Measurements from ENCODE around the gene CMSS1.

CMSS1 gene

GRCh38 chr3:100141586-100141985 is 323.9 kb downstream of the CMSS1 start:
- TF ChIP-seq POLR2AphosphoS5 (IDR thresholded peaks at IDR 0.05; ENCODE audit: low read depth, low read length) (no peak), SIN3A (IDR thresholded peaks at IDR 0.05; ENCODE audit: borderline replicate concordance, insufficient read depth, low read length) (no peak), REST (IDR thresholded peaks at IDR 0.05; ENCODE audit: insufficient read depth in 1 of 2, low read depth in 2 of 2, low read length in 2 of 2) (no peak), TAF1 (IDR thresholded peaks at IDR 0.05; ENCODE audit: borderline replicate concordance, insufficient read depth, low read length) (no peak), FOXP2 (optimal IDR thresholded peaks at IDR 0.05; ENCODE audit: borderline replicate concordance, extremely low read depth, extremely low read length, insufficient read depth) (no peak)

GRCh38 chr3:100144255-100144866 is 326.7 kb downstream of the CMSS1 start:
- no peak for TF ChIP-seq REST (IDR thresholded peaks at IDR 0.05; ENCODE audit: insufficient read depth in 1 of 2, low read depth in 2 of 2, low read length in 2 of 2)
- TF ChIP-seq SIN3A (IDR thresholded peaks at IDR 0.05; ENCODE audit: borderline replicate concordance, insufficient read depth, low read length): no peak
- TF ChIP-seq FOXP2 (optimal IDR thresholded peaks at IDR 0.05; ENCODE audit: borderline replicate concordance, extremely low read depth, extremely low read length, insufficient read depth): no peak
- no peak for TF ChIP-seq TAF1 (IDR thresholded peaks at IDR 0.05; ENCODE audit: borderline replicate concordance, insufficient read depth, low read length)
- TF ChIP-seq POLR2AphosphoS5 (IDR thresholded peaks at IDR 0.05; ENCODE audit: low read depth, low read length): no peak

- no peak for TF ChIP-seq TAF1 (IDR thresholded peaks at IDR 0.05; ENCODE audit: borderline replicate concordance, insufficient read depth, low read length)
- no peak for TF ChIP-seq POLR2AphosphoS5 (IDR thresholded peaks at IDR 0.05; ENCODE audit: low read depth, low read length)
- TF ChIP-seq REST (IDR thresholded peaks at IDR 0.05; ENCODE audit: insufficient read depth in 1 of 2, low read depth in 2 of 2, low read length in 2 of 2): no peak
- no peak for TF ChIP-seq SIN3A (IDR thresholded peaks at IDR 0.05; ENCODE audit: borderline replicate concordance, insufficient read depth, low read length)
- TF ChIP-seq FOXP2 (optimal IDR thresholded peaks at IDR 0.05; ENCODE audit: borderline replicate concordance, extremely low read depth, extremely low read length, insufficient read depth): no peak
Observed at GRCh38 chr3:100149130-100149529, 331.5 kb downstream of the CMSS1 start.

- no peak for TF ChIP-seq POLR2AphosphoS5 (IDR thresholded peaks at IDR 0.05; ENCODE audit: low read depth, low read length)
- TF ChIP-seq TAF1 (IDR thresholded peaks at IDR 0.05; ENCODE audit: borderline replicate concordance, insufficient read depth, low read length): no peak
- TF ChIP-seq FOXP2 (optimal IDR thresholded peaks at IDR 0.05; ENCODE audit: borderline replicate concordance, extremely low read depth, extremely low read length, insufficient read depth): no peak
- TF ChIP-seq SIN3A (IDR thresholded peaks at IDR 0.05; ENCODE audit: borderline replicate concordance, insufficient read depth, low read length): no peak
- TF ChIP-seq REST (IDR thresholded peaks at IDR 0.05; ENCODE audit: insufficient read depth in 1 of 2, low read depth in 2 of 2, low read length in 2 of 2): no peak
Observed at GRCh38 chr3:100149713-100150415, 332.2 kb downstream of the CMSS1 start.
